Sigmoid colon (tissue), 7 donors: ENCODE results near the gene PSAP. TPM values are rescaled to one million over a fixed set of nuclear protein-coding genes. Genes with fewer than 3 reads are reported as not detected.
"Not testable (repeated sequence)": the region's sequence is repeated elsewhere in the genome, so short reads cannot be mapped to it uniquely, and the experiment has no call there.

ENCODE experiments used
- DNase-seq: peaks from one replicate; pipeline ENCODE4 v3.0.0-alpha.2; 2019
- H3K27ac ChIP-seq, 4 donors: fragments of 200-600 bp; sonication (generic); one replicate each; pipeline ENCODE4 v1.5.1; 2016 to 2019; ENCODE audit warnings: mild to moderate bottlenecking in 1 of 4
- H3K27me3 ChIP-seq, 3 donors: fragments of 200-600 bp; sonication (generic); one replicate each; pipeline ENCODE4 v1.5.1; 2019; ENCODE audit warnings: mild to moderate bottlenecking in 1 of 3
- H3K36me3 ChIP-seq, 4 donors: fragments of 200-600 bp; sonication (generic); one replicate each; pipeline ENCODE4 v1.5.1; 2016 to 2019
- H3K4me1 ChIP-seq, 4 donors: fragments of 200-600 bp; sonication (generic); one replicate each; pipeline ENCODE4 v1.5.1; 2017 to 2019
- H3K4me3 ChIP-seq, 4 donors: fragments of 200-600 bp; sonication (generic); one replicate each; pipeline ENCODE4 v1.5.1; 2017 to 2019; ENCODE audit warnings: mild to moderate bottlenecking in 2 of 4, moderate library complexity in 1 of 4
- H3K9me3 ChIP-seq, 4 donors: fragments of 200-600 bp in 3 of 4; sonication (generic) in 3 of 4; one replicate each; pipeline versions ENCODE4 v1.5.1 to v1.6.1; 2013 to 2019
- EP300 ChIP-seq, 4 donors: sonication (generic); formaldehyde crosslinking; IDR thresholded peaks; one replicate each; pipeline ENCODE4 v1.6.1; 2017; ENCODE audit warnings: antibody characterized with exemption in 4 of 4
- POLR2A ChIP-seq, 2 donors: fragments of 450-650 bp; IDR thresholded peaks; one replicate each; pipeline ENCODE4 v1.6.1; 2016; ENCODE audit warnings: antibody characterized with exemption in 2 of 2, mild to moderate bottlenecking in 2 of 2, moderate library complexity in 2 of 2
- POLR2AphosphoS5 ChIP-seq, 4 donors: sonication (generic); formaldehyde crosslinking; IDR thresholded peaks; one replicate each; pipeline ENCODE4 v1.6.1; 2017; ENCODE audit warnings: antibody characterized with exemption in 4 of 4
- WGBS, 2 donors: extraction: QIAGEN DNeasy Blood & Tissue Kit; methylation state at CpG; one replicate each; pipeline ENCODE4 v1.1.7; 2013; 5-methylcytosine and 5-hydroxymethylcytosine counted together
- intact Hi-C: fragments of 100-400 bp; cut with DNase I; formaldehyde crosslinking; loops from one replicate; pipeline ENCODE4 v1.15.1; 2023
- polyA plus RNA-seq, 3 donors: library from polyadenylated mRNA; stranded (reverse); fragments of 200-250 nt; gene quantifications; one replicate each; pipeline ENCODE4 v1.2.3, GENCODE V29; 2013
- total RNA-seq, 4 donors: library from RNA; depleted of rRNA; stranded (reverse); fragments of >200 nt; gene quantifications; one replicate each; pipeline ENCODE4 v1.1.0, GENCODE V29; 2016
- TF ChIP-seq, protein P1 (sequence below), 4 experiments: fragments of 450-650 bp in 3 of 4; fragments of 200-600 bp in 1 of 4; IDR thresholded peaks; one replicate each; pipeline ENCODE4 v1.5.1; 2016 to 2019; ENCODE audit warnings: antibody characterized with exemption in 4 of 4, mild to moderate bottlenecking in 3 of 4, moderate library complexity in 2 of 4
- donor health status: healthy with polysubstance abuse.
- donor health status: Bipolar disorder and iron deficiency.
- donor health status: healthy.

The PSAP gene
- total and polyA plus RNA-seq, 7 donors: 200 to 960 (median 636) TPM

GRCh38 chr10:71854031-71854430, 3.0 kb upstream of the PSAP start:
- Histone ChIP-seq H3K4me1 (peaks cover 0 to 22% (median 16%) of the 10 kb centered on the region in 4 donors), H3K27ac (no peak overlapping the region), H3K4me3 (no peak overlapping the region), H3K9me3 (no peaks in the 10 kb centered on the region), H3K27me3 (no peaks in the 10 kb centered on the region), H3K36me3 (no peaks in the 10 kb centered on the region)
- WGBS, 2 donors: 57 to 70% methylated on average over 5 of the region's 5 CpGs
- no peak for DNase-seq
- TF ChIP-seq, protein P1, sequence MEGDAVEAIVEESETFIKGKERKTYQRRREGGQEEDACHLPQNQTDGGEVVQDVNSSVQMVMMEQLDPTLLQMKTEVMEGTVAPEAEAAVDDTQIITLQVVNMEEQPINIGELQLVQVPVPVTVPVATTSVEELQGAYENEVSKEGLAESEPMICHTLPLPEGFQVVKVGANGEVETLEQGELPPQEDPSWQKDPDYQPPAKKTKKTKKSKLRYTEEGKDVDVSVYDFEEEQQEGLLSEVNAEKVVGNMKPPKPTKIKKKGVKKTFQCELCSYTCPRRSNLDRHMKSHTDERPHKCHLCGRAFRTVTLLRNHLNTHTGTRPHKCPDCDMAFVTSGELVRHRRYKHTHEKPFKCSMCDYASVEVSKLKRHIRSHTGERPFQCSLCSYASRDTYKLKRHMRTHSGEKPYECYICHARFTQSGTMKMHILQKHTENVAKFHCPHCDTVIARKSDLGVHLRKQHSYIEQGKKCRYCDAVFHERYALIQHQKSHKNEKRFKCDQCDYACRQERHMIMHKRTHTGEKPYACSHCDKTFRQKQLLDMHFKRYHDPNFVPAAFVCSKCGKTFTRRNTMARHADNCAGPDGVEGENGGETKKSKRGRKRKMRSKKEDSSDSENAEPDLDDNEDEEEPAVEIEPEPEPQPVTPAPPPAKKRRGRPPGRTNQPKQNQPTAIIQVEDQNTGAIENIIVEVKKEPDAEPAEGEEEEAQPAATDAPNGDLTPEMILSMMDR (IDR thresholded peaks at IDR 0.05): no peak
- TF ChIP-seq EP300 (IDR thresholded peaks at IDR 0.05) (no peak), POLR2AphosphoS5 (IDR thresholded peaks at IDR 0.05) (no peak), POLR2A (IDR thresholded peaks at IDR 0.05) (no peak)
- intact Hi-C loops: loop anchor here (5.0 kb wide), 2 partner anchors 33 to 87 kb away; no protein-coding TSS in a partner anchor

- Histone ChIP-seq H3K27me3 (no peaks in the 10 kb centered on the region), H3K4me3 (no peak overlapping the region), H3K4me1 (peaks cover 0 to 37% (median 31%) of the 10 kb centered on the region in 4 donors), H3K36me3 (no peaks in the 10 kb centered on the region), H3K27ac (peak overlapping the region in 1 of 4 donors; percentile 97), H3K9me3 (no peaks in the 10 kb centered on the region)
- DNase-seq: peak; percentile 82
- no peak for TF ChIP-seq EP300 (IDR thresholded peaks at IDR 0.05)
- 78 to 81% methylated on average over 11 of the region's 11 CpGs for WGBS, 2 donors
- intact Hi-C loops: loop anchor here (5.0 kb wide), 2 partner anchors 35 to 85 kb away; no protein-coding TSS in a partner anchor
These were observed 1.4 kb upstream of the PSAP start for GRCh38 chr10:71852355-71852937.

DNA sequence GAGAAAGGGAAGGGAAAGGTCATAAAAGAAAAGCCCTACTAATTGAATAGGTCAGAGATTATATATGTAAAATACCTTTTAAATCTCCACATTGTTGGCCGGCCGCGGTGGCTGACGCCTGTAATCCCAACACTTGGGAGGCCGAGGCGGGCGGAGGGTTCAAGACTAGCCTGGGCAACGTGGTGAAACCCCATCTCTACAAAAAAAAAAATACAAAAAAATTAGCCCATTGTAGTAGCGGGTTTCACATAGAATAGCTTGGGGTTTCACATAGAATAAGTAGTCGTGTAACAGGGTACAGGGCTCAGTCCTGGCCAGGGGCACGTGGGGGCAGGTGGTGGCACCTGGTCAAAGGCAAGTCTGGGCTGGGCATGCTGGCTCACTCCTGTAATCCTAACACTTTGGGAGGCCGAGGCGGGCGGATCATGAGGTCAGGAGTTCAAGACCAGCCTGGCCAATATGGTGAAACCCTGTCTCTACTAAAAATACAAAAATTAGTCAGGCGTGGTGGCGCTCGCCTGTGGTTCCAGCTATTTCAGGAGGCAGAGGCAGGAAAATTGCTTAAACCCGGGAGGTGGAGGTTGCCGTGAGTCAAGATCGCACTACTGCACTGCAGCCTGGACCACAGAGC, 529 bp upstream of the PSAP start:
- not testable (repeated sequence) for H3K27me3 ChIP-seq, H3K9me3 ChIP-seq, H3K36me3 ChIP-seq, DNase-seq
- Histone ChIP-seq H3K4me1 (peaks cover 0 to 44% (median 40%) of the 10 kb centered on the region in 4 donors), H3K4me3 (peak overlapping the region; percentile 83 to 100 (median 98)), H3K27ac (peak overlapping the region; percentile 92 to 99 (median 98))
- 44 to 52% methylated on average over 20 of the region's 20 CpGs for WGBS, 2 donors
- intact Hi-C loops: loop anchor here (5.0 kb wide), 2 partner anchors 36 to 84 kb away; no protein-coding TSS in a partner anchor

- no peaks in the 10 kb centered on the region for H3K9me3 ChIP-seq
- H3K27ac ChIP-seq: peak overlapping the region; percentile 92 to 99 (median 98)
- H3K27me3 ChIP-seq: no peaks in the 10 kb centered on the region
- peak overlapping the region; percentile 83 to 100 (median 98) for H3K4me3 ChIP-seq
- peaks cover 0 to 56% (median 49%) of the 10 kb centered on the region in 4 donors for H3K4me1 ChIP-seq
- no peak for DNase-seq
- WGBS, 2 donors: 2 to 5% methylated on average over 13 of the region's 13 CpGs
- TF ChIP-seq POLR2AphosphoS5 (IDR thresholded peaks at IDR 0.05) (no peak), POLR2A (IDR thresholded peaks at IDR 0.05) (no peak), EP300 (IDR thresholded peaks at IDR 0.05) (no peak)
- TF ChIP-seq, protein P1 (IDR thresholded peaks at IDR 0.05): no peak
- intact Hi-C loops: loop anchor here (5.0 kb wide), 2 partner anchors 37 to 83 kb away; no protein-coding TSS in a partner anchor
- no peaks in the 10 kb centered on the region for H3K36me3 ChIP-seq
These were observed 869 bp downstream of the PSAP start for GRCh38 chr10:71850021-71850742.

DNA sequence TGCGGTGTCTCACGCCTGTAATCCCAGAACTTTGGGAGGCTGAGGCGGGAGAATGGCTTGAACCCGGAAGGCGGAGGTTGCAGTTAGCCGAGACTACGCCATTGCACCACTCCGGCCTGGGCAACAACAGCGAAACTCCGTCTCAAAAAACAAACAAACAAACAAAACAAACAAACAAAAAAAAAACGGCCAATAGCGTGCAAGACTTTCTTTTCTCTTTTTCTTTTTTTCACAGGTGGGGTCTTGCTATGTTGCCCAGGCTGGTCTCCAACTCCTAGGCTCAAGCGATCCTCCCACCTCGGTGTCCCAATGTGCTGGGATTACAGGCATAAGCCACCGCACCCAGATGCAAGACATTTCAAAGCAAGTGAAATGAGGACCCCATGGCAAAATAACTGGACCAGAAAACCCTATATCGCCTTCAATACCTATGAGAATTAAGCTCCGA, 1.6 kb downstream of the PSAP start:
- Histone ChIP-seq H3K4me3 (peak overlapping the region; percentile 83 to 100 (median 98)), H3K36me3 (no peaks in the 10 kb centered on the region), H3K4me1 (peaks cover 0 to 58% (median 50%) of the 10 kb centered on the region in 4 donors), H3K9me3 (no peaks in the 10 kb centered on the region), H3K27me3 (no peaks in the 10 kb centered on the region), H3K27ac (peak overlapping the region; percentile 92 to 99 (median 98))
- DNase-seq: no peak
- intact Hi-C loops: no loop called here
- 90 to 92% methylated on average over 17 of the region's 17 CpGs for WGBS, 2 donors
- TF ChIP-seq POLR2AphosphoS5 (IDR thresholded peaks at IDR 0.05) (no peak), POLR2A (IDR thresholded peaks at IDR 0.05) (no peak)
